IPS-NIHi11 (cell line): ENCODE measurements around the gene SOX6.
"Not testable (repeated sequence)": the region's sequence is repeated elsewhere in the genome, so short reads cannot be mapped to it uniquely, and the experiment has no call there.

Source experiments
- DNase-seq: peaks from one replicate; pipeline ENCODE4 v3.0.0; 2012; ENCODE audit warnings: mixed read lengths, low spot score

Gene SOX6

DNA sequence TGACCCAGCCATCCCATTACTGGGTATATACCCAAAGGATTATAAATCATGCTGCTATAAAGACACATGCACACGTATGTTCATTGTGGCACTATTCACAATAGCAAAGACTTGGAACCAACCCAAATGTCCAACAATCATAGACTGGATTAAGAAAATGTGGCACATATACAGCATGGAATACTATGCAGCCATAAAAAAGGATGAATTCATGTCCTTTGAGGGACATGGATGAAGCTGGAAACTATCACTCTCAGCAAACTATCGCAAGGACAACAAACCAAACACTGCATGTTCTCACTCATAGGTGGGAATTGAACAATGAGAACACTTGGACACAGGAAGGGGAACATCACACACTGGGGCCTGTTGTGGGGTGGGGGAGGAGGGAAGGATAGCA lies 209.4 kb downstream of the SOX6 start:
- DNase-seq = not testable (repeated sequence)

DNA sequence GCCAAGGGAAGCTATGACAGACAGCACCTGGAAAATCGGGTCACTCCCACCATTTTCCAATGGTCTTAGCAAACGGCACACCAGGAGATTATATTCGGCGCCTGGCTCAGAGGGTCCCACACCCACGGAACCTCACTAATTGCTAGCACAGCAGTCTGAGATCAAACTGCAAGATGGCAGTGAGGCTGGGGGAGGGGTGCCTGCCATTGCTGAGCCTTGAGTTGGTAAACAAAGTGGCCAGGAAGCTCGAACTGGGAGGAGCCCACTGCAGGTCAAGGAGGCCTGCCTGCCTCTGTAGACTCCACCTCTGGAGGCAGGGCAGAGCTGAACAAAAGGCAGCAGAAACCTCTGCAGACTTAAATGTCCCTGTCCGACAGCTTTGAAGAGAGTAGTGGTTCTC lies 214.7 kb downstream of the SOX6 start:
- DNase-seq = not testable (repeated sequence)

DNA sequence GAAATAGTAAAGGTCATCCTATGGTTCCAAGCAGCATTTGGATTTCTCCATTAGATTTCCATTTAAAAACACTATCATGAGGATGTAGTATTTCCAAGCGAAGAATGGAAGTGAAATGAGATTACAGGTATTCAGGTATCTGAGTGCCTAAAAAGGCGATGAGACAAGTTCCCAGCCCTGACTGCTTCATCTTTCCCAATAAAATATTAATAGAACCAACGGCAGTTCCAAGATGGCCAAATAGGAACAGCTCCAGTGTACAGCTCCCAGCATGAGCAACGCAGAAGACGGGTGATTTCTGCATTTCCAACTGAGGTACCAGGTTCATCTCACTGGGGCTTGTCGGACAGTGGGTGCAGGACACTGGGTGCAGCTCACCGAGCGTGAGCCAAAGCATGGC lies 215.2 kb downstream of the SOX6 start:
- DNase-seq = not testable (repeated sequence)

GRCh38 chr11:16136792-16137390 lies 219.5 kb downstream of the SOX6 start:
- no peak for DNase-seq

DNA sequence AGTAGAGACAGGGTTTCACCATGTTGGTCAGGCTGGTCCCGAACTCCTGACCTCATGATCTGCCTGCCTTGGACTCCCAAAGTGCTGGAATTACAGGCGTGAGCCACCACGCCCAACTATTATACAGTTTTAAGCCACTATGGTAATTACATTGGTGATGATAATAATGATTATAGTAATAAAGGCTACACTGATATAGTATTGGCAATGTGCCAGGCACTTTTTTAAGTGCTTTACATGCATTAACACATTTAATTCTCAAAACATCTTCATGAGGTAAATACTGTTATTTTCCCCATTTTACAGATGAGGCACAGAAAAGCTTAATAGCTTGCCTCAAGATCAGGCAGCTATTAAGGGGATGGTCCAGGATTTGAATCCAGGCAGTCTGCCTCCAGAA lies 222.5 kb downstream of the SOX6 start:
- DNase-seq = no peak

DNA sequence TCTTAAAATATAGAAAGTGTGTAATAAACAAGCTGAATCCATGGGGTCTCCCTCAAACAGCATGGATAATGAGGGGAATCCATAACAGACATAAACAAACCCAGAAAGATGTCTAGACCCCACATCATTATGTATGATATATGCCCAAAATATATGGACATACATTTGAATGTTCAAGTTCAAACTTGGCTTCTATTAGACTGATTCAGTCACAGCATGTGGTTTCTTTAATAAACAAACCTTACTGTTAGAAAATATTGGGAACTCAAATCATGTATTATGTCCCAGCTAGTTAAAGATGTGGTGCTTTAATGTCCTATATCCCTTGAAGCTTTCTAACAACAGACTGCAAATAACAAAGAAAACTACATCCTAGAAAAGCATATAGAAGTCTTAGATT lies 228.6 kb downstream of the SOX6 start:
- no peak for DNase-seq

DNA sequence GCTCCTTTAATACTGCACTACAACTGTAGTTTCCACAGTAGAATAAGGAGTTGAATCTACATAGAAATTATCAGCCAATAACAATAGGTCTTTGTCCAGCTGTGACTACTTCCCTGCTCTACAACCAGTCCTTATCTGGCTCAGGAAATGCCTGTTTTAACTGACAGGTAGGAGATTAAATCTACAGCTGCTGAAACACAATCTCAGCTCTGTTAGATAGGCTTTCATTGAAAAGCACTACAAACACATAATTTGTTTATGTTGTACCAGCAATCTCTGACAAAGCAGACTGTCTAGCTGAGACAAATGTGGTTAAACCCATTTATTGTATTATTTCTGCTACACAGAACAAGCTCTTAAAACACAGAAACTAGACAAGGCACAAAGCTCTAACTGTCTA lies 230.0 kb downstream of the SOX6 start:
- DNase-seq = peak; percentile 19

DNA sequence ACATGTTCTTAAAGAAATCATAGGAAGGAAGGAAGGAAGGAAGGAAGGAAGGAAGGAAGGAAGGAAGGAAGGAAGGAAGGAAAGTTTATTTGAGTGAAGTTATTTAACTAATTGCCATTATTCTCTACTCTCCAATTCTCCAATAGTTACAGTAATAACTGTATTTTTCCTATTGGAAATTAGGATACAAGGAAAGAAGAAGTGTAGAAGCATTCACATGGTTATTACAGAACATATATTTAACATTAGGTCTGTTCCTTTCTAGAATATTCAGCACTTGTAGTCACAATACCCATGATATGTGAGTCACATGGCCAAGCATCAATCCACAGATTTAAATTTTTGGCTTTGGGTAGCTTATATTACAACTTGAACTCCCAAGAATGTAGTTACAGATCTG lies 230.6 kb downstream of the SOX6 start:
- no peak for DNase-seq

DNA sequence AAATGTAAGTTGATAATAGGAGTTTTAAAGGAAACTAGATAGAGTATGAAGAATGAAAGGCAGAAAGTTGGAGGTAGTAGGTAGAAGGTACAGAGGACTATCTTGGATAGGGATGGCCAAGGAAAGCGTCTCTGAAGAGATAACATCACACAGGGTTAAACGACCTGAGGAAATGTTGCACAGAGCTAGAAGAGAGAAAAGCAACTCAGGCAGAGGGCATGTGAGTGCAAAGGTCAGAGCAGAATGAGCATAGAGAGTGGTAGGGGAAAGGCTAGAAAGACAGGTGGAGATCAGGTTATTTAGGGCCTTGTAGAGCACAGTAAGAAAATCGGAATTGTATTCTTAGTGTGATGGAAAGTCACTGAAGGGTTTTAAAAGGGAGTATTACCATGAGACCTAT lies 232.0 kb downstream of the SOX6 start:
- DNase-seq = no peak

- no peak for DNase-seq
These were observed 234.5 kb downstream of the SOX6 start for GRCh38 chr11:16121853-16122252.

- DNase-seq = no peak
These were observed 236.3 kb downstream of the SOX6 start for GRCh38 chr11:16120008-16120407.

- DNase-seq = no peak
These were observed 238.2 kb downstream of the SOX6 start for GRCh38 chr11:16117989-16118756.

DNA sequence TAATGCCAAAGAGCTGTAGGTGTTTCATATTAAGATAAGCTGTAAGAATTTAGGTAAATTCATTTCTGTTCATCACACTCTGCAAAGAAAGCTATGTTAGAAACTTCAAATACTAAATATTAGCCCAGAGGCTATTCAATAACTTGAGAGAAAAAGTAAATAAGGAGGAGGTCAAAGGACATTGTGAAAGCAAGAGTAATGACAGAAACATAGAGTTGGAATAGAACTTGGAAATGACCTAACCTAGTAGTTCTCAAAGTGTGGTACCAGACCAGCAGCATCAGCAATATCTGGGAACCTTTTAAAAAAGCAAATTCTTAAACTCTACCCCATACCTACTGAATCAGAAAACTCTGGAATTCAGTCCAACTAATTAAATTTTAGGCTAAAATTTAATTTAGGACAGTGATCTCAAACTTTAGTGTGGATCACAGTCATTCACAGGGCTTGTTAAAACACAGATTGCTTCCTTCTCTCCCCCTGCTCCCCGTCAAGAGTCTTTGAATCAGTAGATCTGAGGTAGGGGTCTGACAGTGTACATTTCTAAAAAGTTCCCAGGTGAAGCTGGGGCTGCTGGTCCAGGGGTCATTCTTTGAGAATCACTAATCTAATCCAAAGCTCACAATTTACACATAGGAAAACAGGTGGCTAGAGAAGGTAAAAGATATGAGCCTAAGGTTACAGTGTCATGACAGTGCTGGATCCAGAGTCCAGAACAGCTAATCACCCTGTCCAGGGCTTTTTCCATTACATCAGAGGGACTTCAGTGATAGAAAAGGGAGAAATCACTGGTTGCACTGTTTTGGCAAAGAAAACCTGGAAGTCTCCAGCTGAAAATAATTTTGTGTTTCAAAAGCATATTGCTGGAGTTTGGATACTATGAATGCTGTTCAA lies 241.1 kb downstream of the SOX6 start:
- no peak for DNase-seq

- no peak for DNase-seq
These were observed 241.9 kb downstream of the SOX6 start for GRCh38 chr11:16114431-16114830.

GRCh38 chr11:16111690-16112089 lies 244.7 kb downstream of the SOX6 start:
- peak; percentile 18 for DNase-seq

- DNase-seq = no peak
These were observed 245.5 kb downstream of the SOX6 start for GRCh38 chr11:16110886-16111285.

DNA sequence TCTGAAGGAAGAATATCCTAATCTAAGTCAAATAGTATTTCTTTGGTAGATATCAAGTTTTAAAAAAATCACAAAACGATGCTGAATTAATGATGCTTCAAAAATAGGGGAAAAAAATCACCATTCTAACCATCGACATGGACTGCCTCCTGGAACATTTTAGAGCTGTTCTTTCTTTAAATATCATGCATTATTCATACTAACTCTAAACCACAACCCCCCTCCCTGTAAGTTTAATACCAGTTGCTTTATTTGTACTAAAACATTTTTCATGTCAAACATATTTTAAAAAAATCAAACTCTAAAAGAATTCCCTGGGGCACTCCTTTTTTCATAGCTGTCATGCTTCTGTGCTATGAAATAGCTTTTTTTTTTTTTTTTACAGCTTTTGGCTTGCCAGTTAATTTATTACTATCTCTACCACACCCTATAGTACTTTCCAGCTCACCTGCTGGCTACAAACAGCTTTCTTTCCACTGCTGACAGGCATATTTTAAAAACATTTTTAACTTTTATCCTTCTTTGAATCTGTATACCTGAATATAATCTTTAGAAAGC lies 256.9 kb downstream of the SOX6 start:
- DNase-seq = no peak

- no peak for DNase-seq
These were observed 257.7 kb downstream of the SOX6 start for GRCh38 chr11:16098526-16099205.

DNA sequence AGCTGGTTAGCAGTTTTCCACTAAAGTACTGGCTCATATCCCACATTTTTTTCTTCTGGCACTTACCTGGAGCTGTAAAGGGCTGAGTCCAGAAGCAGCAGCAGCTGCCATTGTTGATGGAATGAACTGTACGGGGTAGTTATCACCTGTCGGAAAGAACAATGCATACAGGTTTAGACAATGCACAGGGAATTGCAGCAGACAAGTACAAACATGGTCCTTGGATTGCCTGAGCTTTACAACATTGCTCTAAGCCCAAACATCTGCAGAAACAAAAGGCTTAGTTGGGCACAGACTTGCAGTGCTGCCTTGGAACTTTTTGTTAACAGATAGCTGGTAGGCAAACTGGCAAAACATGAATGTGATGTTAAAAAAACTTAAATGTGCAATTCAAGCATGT lies 258.8 kb downstream of the SOX6 start:
- no peak for DNase-seq

DNA sequence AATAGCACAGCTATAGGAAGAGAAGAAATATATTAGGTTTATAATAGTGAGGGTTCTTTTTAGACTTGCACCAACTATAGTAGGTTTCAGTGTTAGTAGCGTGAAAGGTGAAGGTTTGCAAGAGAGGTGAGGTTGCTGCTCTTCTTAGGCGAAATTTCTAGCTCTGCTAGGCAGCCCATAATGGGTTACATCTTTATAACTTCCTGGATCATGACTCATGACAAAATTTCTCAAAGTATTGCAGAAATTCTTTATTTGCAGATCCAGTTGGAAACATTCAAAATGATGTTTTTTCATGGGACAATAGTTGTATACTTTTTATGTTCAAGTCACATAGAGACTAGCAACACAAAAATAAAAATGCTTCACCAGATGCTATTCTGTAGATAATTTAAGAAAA lies 260.0 kb downstream of the SOX6 start:
- no peak for DNase-seq

DNA sequence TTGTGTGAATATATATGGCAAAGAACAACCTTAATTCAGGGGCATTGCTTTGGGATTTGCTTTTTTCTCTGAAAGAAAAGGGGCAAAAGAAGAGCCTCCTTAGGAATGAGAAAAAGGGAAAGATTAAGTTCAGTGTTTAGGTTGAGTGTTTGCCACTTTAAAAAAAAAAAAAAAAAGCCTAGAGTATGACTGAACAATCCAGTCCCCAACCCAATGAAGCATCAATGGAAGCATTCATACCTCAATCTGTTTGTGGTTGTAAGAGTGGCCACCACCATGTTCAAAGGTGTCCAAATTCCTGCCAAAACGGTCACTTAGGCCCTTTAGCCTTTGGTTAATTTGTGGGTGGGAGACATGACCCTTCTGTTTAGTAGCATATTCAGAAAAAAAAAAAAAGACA lies 260.6 kb downstream of the SOX6 start:
- DNase-seq = no peak
